ENCODE data around the gene ZGLP1. TPM values are rescaled to one million over a fixed set of nuclear protein-coding genes. Genes with fewer than 3 reads are reported as not detected.
A peak's percentile ranks its signal among the peaks of the same experiment; 100 is the strongest.
"Not testable (repeated sequence)": the region's sequence is repeated elsewhere in the genome, so short reads cannot be mapped to it uniquely, and the experiment has no call there.

ZGLP1 gene
- 1 to 10 TPM; 5.4 to 6.6 TPM for total RNA-seq

DNA sequence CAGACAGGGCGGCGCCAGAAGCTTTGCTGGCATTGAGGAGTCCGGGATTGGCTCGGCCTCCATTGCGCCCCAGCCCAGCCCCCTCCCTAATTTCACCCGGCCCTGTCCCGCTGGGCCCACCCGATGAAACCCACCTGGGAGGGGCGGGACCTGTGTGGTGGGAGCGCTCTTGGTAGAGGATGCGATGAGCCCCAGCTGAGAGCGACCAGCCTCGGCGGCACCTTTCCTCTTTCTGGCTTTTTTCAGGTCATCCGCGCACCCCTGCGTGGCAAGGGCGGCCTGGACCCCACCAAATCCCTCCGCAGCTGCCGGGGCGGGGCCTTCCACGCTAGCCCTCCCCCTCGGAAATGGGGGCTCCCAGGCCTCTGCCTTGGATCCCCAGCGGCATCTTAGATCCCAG, at the start of gene ZGLP1:
ZGLP1 (minus strand) TSS at position 393 of the 400 bp plus-strand sequence.
- Mint-ChIP-seq H3K4me1 (no peaks in the 10 kb centered on the region), H3K9me3 (no peaks in the 10 kb centered on the region), H3K27ac (no peak within 1 kb of the TSS), H3K27me3 (no peaks in the 10 kb centered on the region), H3K36me3 (ENCODE audit: low read depth) (peaks cover 10% of the 10 kb centered on the region), H3K4me3 (no peak within 1 kb of the TSS)
- ATAC-seq (replicated peaks), result no peak

DNA sequence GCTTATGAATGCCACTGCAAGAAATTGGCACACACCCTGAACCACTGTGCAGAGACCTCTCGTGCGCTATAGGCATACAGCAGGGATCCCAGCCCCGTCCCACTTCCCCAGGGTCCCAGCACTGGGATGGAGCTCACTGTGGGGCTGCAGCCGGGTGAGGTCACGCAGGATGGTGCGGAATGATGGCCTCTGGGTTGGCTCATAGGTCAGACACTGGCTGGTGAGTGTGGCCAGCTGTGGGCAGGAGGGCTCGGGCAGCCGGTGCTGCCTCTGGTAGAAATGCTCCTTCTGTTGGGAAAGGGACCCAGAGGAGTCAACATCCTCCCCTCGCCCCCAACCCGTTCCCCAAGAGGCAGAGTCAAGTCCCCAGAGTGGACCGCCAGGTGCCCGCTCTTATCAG, 46.8 kb upstream of the ZGLP1 start:
- H3K4me3 Mint-ChIP-seq, result no peak overlapping the region
- H3K27ac Mint-ChIP-seq, result no peak overlapping the region
- H3K4me1 Mint-ChIP-seq, result no peaks in the 10 kb centered on the region
- H3K27me3 Mint-ChIP-seq, result no peaks in the 10 kb centered on the region
- H3K36me3 Mint-ChIP-seq (ENCODE audit: low read depth), result peaks cover 96% of the 10 kb centered on the region
- no peaks in the 10 kb centered on the region for H3K9me3 Mint-ChIP-seq
- no peak for ATAC-seq (replicated peaks)

DNA sequence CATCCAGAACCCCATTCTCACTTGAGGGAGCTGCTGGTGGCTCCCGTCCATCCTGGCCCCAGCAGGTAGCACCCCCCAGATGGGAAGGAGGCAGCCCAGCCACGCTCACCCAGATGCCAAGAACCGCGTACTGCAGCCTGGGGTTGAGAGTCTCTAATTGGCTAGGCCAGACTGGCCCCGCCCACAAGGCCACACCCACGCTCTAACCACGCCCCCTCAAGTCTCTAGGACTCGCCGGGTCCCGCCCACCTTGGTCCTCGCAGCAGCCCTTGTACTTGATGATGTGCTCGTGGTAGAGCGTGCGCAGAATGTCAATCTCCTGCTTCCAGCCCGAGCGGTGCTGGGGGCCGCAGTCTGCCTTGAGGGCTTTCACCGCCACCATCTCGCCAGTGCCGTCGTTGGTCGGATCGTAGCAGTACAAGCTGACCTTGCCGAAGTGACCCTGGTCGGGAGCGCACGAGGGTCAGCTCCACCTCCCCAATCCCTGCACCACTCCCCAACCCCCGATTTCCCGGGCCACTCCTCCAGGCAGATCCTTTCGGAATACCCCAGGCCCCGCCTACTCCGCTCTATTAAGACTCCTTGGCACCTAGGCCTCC, 44.3 kb upstream of the ZGLP1 start:
- Mint-ChIP-seq H3K4me1 (no peaks in the 10 kb centered on the region), H3K36me3 (ENCODE audit: low read depth) (peaks cover 87% of the 10 kb centered on the region), H3K9me3 (no peaks in the 10 kb centered on the region), H3K4me3 (no peak overlapping the region), H3K27me3 (no peaks in the 10 kb centered on the region), H3K27ac (no peak overlapping the region)
- ATAC-seq (replicated peaks), result peak; percentile 50

DNA sequence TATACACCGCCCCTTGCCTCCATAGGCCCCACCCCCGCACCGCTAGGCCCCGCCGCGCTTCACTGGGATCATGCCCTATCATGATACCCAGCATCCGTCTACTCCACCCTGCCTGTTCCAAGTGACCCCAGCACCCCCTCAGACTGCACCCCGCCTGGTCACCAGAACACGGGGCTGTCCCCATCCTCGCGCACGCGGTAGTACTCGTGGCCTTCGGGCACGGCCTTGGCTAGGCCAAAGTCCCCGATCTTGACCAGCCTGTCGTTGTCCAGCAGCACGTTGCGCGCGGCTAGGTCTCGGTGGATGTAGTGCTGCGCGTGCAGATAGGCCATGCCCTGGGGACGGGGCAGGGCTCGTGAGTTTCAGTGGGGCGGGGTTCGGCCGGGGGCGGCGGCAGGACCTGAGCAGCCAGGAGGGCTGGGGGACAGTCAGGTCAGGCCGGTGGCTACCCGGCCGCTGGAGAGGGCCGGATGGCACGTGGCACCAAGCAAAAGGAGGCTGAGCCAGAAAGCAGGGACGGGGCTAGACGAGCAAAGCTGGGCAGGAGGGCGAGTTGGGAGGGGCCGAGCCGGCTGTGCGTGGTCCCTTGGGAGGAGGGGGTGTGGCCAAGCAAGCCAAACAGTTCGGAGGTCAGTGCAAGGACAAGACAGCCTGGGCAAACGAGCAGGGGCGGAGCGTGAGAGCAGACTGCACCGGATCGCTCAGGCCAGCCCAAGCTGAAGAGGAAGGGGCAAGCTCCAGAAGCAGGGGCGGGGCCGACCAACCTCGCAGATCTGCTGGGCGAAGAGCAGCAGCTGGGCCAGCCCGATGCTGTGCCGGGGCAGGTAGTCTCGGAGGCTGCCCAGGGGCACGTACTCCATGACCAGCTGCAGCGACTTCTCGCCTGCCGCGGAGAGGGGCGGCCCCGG, 43.4 kb upstream of the ZGLP1 start:
- H3K4me3 Mint-ChIP-seq, result no peak overlapping the region
- H3K9me3 Mint-ChIP-seq, result no peaks in the 10 kb centered on the region
- no peak for ATAC-seq (replicated peaks)
- H3K4me1 Mint-ChIP-seq, result no peaks in the 10 kb centered on the region
- H3K27me3 Mint-ChIP-seq, result no peaks in the 10 kb centered on the region
- no peak overlapping the region for H3K27ac Mint-ChIP-seq
- H3K36me3 Mint-ChIP-seq (ENCODE audit: low read depth), result peaks cover 78% of the 10 kb centered on the region

DNA sequence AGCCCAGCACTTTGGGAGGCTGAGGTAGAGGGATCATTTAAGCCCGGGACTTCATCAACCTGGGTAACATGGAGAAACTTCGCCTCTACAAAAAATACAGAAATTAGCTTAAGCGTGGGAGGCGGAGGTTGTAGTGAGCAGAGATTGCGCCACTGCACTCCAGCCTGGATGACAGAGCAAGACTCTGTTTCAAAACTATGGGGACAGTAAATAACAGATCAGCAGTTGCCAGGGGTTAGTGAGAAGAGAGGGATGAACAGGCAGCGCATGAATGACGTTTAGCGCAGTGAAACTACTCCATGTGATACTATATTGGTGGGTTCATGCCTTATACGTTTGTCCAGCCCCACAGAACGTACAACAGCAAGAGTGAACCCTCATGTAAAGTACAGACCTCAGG, 36.9 kb upstream of the ZGLP1 start:
- Mint-ChIP-seq H3K27ac (no peak overlapping the region), H3K4me3 (no peak overlapping the region), H3K9me3 (no peaks in the 10 kb centered on the region), H3K36me3 (ENCODE audit: low read depth) (peaks cover 18% of the 10 kb centered on the region), H3K4me1 (no peaks in the 10 kb centered on the region), H3K27me3 (no peaks in the 10 kb centered on the region)
- ATAC-seq (replicated peaks), result no peak

DNA sequence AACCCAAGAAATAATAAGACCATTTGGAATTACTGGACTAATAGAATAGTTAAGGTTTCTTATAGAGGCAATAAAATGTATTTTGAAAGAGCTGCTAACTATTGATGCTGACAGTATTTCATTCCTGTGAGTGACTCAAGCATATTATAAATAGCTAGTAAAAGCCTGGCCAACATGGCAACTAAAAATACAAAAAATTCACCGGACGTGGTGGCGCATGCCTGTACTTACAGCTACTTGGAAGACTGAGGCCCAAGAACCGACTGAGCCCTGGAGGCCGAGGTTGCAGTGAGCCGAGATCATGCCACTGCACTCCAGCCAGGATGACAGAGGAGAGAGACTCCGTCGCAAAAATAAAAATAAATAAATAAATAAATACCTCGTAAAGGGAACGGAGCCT, 35.2 kb upstream of the ZGLP1 start:
- no peak for ATAC-seq (replicated peaks)
- peaks cover under 1% of the 10 kb centered on the region for H3K36me3 Mint-ChIP-seq (ENCODE audit: low read depth)
- H3K9me3 Mint-ChIP-seq, result no peaks in the 10 kb centered on the region
- H3K27me3 Mint-ChIP-seq, result no peaks in the 10 kb centered on the region
- H3K4me1 Mint-ChIP-seq, result no peaks in the 10 kb centered on the region
- H3K27ac Mint-ChIP-seq, result no peak overlapping the region
- no peak overlapping the region for H3K4me3 Mint-ChIP-seq

DNA sequence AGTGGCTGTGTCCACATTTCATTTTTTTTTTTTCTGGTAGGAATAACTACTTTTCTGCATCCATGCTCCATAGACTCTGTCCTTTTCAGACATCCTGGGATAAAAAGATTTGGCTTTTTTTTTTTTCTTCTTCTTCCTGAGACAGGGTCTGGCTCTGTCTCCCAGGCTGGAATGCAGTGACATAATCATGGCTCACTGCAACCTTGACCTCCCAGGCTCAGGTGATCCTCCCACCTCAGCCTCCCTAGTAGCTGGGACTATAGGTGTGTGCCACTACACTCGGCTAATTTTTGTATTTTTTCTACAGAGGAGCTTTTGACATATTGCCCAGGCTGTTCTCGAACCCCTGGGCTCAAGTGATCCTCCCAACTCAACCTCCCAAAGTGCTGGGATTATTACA, 33.9 kb upstream of the ZGLP1 start:
- H3K9me3 Mint-ChIP-seq, result no peaks in the 10 kb centered on the region
- no peak overlapping the region for H3K4me3 Mint-ChIP-seq
- peaks cover 1% of the 10 kb centered on the region for H3K4me1 Mint-ChIP-seq
- ATAC-seq (replicated peaks), result no peak
- no peaks in the 10 kb centered on the region for H3K27me3 Mint-ChIP-seq
- peaks cover 5% of the 10 kb centered on the region for H3K36me3 Mint-ChIP-seq (ENCODE audit: low read depth)
- H3K27ac Mint-ChIP-seq, result no peak overlapping the region

- Mint-ChIP-seq H3K4me3 (peak overlapping the region; percentile 86), H3K36me3 (ENCODE audit: low read depth) (peaks cover 31% of the 10 kb centered on the region), H3K27me3 (no peaks in the 10 kb centered on the region), H3K9me3 (no peaks in the 10 kb centered on the region), H3K27ac (peak overlapping the region; percentile 84), H3K4me1 (peaks cover 5% of the 10 kb centered on the region)
- no peak for ATAC-seq (replicated peaks)
Measured at GRCh38 chr19:10339977-10340376, 30.4 kb upstream of the ZGLP1 start.

DNA sequence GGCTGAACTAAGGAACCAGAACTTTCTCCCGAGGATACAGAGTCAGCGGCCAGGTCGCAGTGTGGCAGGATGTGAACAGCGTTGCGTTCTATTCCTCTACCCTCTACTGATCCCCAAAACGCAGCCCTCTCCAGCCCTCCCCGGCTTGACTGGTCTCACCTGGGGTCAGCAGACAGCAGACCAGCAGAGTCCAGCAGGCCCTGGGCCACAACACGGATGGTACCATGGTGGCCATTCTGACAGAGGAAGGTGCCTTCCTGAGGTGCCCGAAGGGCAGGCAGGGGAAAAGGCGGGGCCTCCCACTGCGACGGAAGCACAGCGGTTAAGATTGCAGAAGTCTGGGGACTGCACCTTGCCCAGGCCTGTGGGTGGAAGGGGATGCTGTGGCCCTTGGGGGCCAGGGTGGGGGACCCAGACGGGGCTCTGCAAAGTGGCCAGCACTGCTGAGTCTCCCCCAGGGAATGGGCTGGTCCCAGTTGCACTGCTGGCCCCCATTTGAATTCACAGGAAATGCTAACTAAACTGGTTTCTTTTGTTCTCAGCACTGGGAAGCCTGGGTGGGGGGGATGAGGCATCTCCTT, 29.9 kb upstream of the ZGLP1 start, which contains the start of gene ICAM3:
ICAM3 (minus strand) TSS at position 245 of the 581 bp plus-strand sequence; CDS start at position 235, 10 bp downstream.
- Mint-ChIP-seq H3K27me3 (no peaks in the 10 kb centered on the region), H3K9me3 (no peaks in the 10 kb centered on the region), H3K27ac (peak within 1 kb of the TSS; percentile 84), H3K4me1 (peaks cover 5% of the 10 kb centered on the region), H3K4me3 (peak within 1 kb of the TSS; percentile 86), H3K36me3 (ENCODE audit: low read depth) (peaks cover 36% of the 10 kb centered on the region)
- ATAC-seq (replicated peaks), result peak; percentile 97

DNA sequence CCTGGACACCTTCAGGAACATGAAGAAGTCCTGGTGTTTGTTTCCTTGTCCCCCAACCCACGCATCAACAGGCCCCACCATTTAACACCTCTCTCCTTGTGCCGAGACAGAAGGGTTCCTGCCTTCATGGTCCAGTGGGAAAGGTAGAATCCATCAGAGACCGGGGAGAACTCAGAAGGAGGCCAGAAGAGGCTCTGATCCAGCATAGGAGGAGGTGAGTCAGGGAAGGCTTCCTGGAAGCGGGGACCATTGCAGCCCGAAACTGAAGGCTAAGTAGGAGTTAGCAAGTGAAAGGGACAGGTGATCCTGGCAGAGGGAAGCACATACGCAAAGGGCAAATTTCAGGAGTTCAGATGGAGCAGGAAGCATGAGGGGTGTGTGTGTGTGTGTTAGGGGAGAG, 29.3 kb upstream of the ZGLP1 start:
- H3K4me3 Mint-ChIP-seq, result peak overlapping the region; percentile 86
- H3K4me1 Mint-ChIP-seq, result peaks cover 5% of the 10 kb centered on the region
- no peaks in the 10 kb centered on the region for H3K27me3 Mint-ChIP-seq
- H3K9me3 Mint-ChIP-seq, result no peaks in the 10 kb centered on the region
- peak; percentile 67 for ATAC-seq (replicated peaks)
- peak overlapping the region; percentile 84 for H3K27ac Mint-ChIP-seq
- peaks cover 42% of the 10 kb centered on the region for H3K36me3 Mint-ChIP-seq (ENCODE audit: low read depth)

- not testable (repeated sequence) for H3K4me1 Mint-ChIP-seq; H3K9me3 Mint-ChIP-seq; H3K27me3 Mint-ChIP-seq; ATAC-seq (replicated peaks); H3K27ac Mint-ChIP-seq
- Mint-ChIP-seq H3K4me3 (peak overlapping the region; percentile 28), H3K36me3 (ENCODE audit: low read depth) (peaks cover 64% of the 10 kb centered on the region)
Measured at GRCh38 chr19:10336725-10337124, 27.1 kb upstream of the ZGLP1 start.

GRCh38 chr19:10335352-10335985, 25.9 kb upstream of the ZGLP1 start:
- ATAC-seq (replicated peaks), result no peak
- peaks cover 9% of the 10 kb centered on the region for H3K4me1 Mint-ChIP-seq
- H3K4me3 Mint-ChIP-seq, result peak overlapping the region; percentile 94
- no peaks in the 10 kb centered on the region for H3K9me3 Mint-ChIP-seq
- no peaks in the 10 kb centered on the region for H3K27me3 Mint-ChIP-seq
- H3K36me3 Mint-ChIP-seq (ENCODE audit: low read depth), result peaks cover 71% of the 10 kb centered on the region
- no peak overlapping the region for H3K27ac Mint-ChIP-seq

- Mint-ChIP-seq H3K27me3 (no peaks in the 10 kb centered on the region), H3K4me3 (peak overlapping the region; percentile 94), H3K27ac (no peak overlapping the region), H3K9me3 (no peaks in the 10 kb centered on the region), H3K36me3 (ENCODE audit: low read depth) (peaks cover 78% of the 10 kb centered on the region), H3K4me1 (peaks cover 9% of the 10 kb centered on the region)
- ATAC-seq (replicated peaks), result no peak
Measured at GRCh38 chr19:10334588-10335351, 25.2 kb upstream of the ZGLP1 start.

Data from activated T-helper 17 cell treated with anti-CD3 and anti-CD28 coated beads, Interleukin-2, amount 50 U/mL, for 72 hours (primary cell).